HepG2 (cell line): Measurements from ENCODE around the gene CRYAB. TPM values are rescaled to one million over a fixed set of nuclear protein-coding genes. Genes with fewer than 3 reads are reported as not detected.

Source experiments
- HMG20A ChIP-seq: IDR thresholded peaks from 2 replicates; pipeline ENCODE4 v1.6.1; 2016; ENCODE audit warnings: borderline replicate concordance
- MTA1 ChIP-seq: sonication (generic); formaldehyde crosslinking; IDR thresholded peaks from 2 replicates; pipeline ENCODE4 v1.4.0; 2020; ENCODE audit warnings: missing genetic modification reagents, mild to moderate bottlenecking, borderline replicate concordance
- RFXAP ChIP-seq: sonication (generic); formaldehyde crosslinking; IDR thresholded peaks from 2 replicates; pipeline ENCODE4 v1.4.0; 2020; ENCODE audit warnings: missing genetic modification reagents, borderline replicate concordance
- SALL2 ChIP-seq: sonication (generic); formaldehyde crosslinking; IDR thresholded peaks from 2 replicates; pipeline ENCODE4 v1.8.1; 2023; ENCODE audit warnings: mild to moderate bottlenecking, missing genetic modification reagents, inconsistent platforms
- SOX5 ChIP-seq: IDR thresholded peaks from 2 replicates; pipeline ENCODE4 v1.6.1; 2016; ENCODE audit warnings: borderline replicate concordance
- SP140L ChIP-seq: sonication (generic); formaldehyde crosslinking; IDR thresholded peaks from 2 replicates; pipeline ENCODE4 v1.4.0; 2020; ENCODE audit warnings: missing genetic modification reagents, borderline replicate concordance
- SYNCRIP ChIP-seq: fragments of 200-400 bp; formaldehyde crosslinking; IDR thresholded peaks from 2 replicates; pipeline ENCODE4 v1.6.1; 2018; ENCODE audit warnings: mild to moderate bottlenecking, low read depth, low read length; ENCODE audit not compliant: insufficient read depth
- TBX2 ChIP-seq: sonication (generic); formaldehyde crosslinking; IDR thresholded peaks from 2 replicates; pipeline ENCODE4 v1.5.0; 2020; ENCODE audit warnings: missing genetic modification reagents, mild to moderate bottlenecking, borderline replicate concordance
- ZC3H4 ChIP-seq: sonication (generic); formaldehyde crosslinking; IDR thresholded peaks from 2 replicates; pipeline ENCODE4 v1.4.0; 2020; ENCODE audit warnings: missing genetic modification reagents, borderline replicate concordance
- ZNF570 ChIP-seq: sonication (generic); formaldehyde crosslinking; IDR thresholded peaks from 2 replicates; pipeline ENCODE4 v1.4.0; 2020; ENCODE audit warnings: mild to moderate bottlenecking, missing genetic modification reagents, borderline replicate concordance
- ZNF644 ChIP-seq: IDR thresholded peaks from 2 replicates; pipeline ENCODE4 v1.6.1; 2016; ENCODE audit warnings: low read depth
- ZNF749 ChIP-seq: sonication (generic); formaldehyde crosslinking; IDR thresholded peaks from 2 replicates; pipeline ENCODE4 v1.8.0; 2022; ENCODE audit warnings: mild to moderate bottlenecking, missing genetic modification reagents, moderate library complexity, borderline replicate concordance
- ZNF879 ChIP-seq: sonication (generic); formaldehyde crosslinking; IDR thresholded peaks from 2 replicates; pipeline ENCODE4 v1.8.1; 2023; ENCODE audit warnings: missing genetic modification reagents
- polyA plus RNA-seq, 8 experiments: library from polyadenylated mRNA; depleted of rRNA in 3 of 8; stranded (reverse) in 7 of 8; unstranded in 1 of 8; fragments of >200 nt; fragmentation: Illumina TruSeq in 4 of 8; extraction: Trizol in 4 of 8; gene quantifications; 2 replicates each; pipeline versions ENCODE4 v1.2.1 to v1.2.3, GENCODE V29; 2011 to 2016; ENCODE audit warnings: low read depth in 4 of 8, missing spikeins in 1 of 8, mixed read lengths in 1 of 8; ENCODE audit not compliant: insufficient read depth in 1 of 8
- total RNA-seq, 5 experiments: library from RNA; depleted of rRNA; stranded (reverse); fragments of >200 nt; fragmentation: Illumina TruSeq; extraction: Trizol; gene quantifications; 2 replicates each; pipeline ENCODE4 v1.2.3, GENCODE V29; 2016; ENCODE audit warnings: low read depth in 1 of 5
- TF ChIP-seq, protein P1 (sequence below): sonication (generic); formaldehyde crosslinking; IDR thresholded peaks from 2 replicates; pipeline ENCODE4 v1.5.0; 2020; ENCODE audit warnings: mild to moderate bottlenecking, missing genetic modification reagents
- TF ChIP-seq, protein P2 (sequence below), 2 experiments: sonication (generic) in 1 of 2; formaldehyde crosslinking in 1 of 2; IDR thresholded peaks; 2 replicates each; pipeline versions ENCODE4 v1.5.1 to v1.6.1; 2011 to 2020; ENCODE audit warnings: borderline replicate concordance in 1 of 2, low read depth in 1 of 2, low read length in 1 of 2, mild to moderate bottlenecking in 1 of 2, missing genetic modification reagents in 1 of 2, moderate library complexity in 1 of 2
- TF ChIP-seq, protein P3 (sequence below): sonication (generic); formaldehyde crosslinking; IDR thresholded peaks from 2 replicates; pipeline ENCODE4 v1.4.0; 2020; ENCODE audit warnings: missing genetic modification reagents
- TF ChIP-seq, protein P4 (sequence below): sonication (generic); formaldehyde crosslinking; IDR thresholded peaks from 2 replicates; pipeline ENCODE4 v1.5.1; 2020; ENCODE audit warnings: missing genetic modification reagents, mild to moderate bottlenecking, borderline replicate concordance

CRYAB gene
- total and polyA plus RNA-seq, 2 of the 13 experiments (the other 11 are each of a cell fraction or from before 2014, with no cell fraction given): 0.55 to 1.1 TPM

DNA sequence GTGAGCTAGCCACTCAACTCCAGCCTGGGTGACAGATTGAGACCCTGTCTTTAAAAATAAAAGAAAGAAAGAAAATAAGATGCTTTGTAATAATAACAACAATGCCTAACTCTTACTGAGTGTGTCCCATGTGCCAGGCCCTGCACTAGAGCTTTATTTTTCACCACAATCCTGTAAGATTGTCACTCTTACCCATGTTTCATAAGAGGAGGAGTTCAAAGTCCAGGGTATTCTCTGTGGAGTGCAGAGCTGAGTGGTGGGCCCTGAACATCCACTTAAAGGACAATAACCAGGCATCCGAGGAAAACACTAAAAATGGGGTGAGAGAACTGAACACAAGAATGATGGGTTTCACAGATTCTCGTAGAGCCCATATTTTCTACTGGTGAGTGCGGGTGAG lies 6.2 kb upstream of the CRYAB start (continued):
- TF ChIP-seq SALL2 (CRISPR knock-in tag) (no peak), MTA1 (no peak), RFXAP (CRISPR knock-in tag) (no peak), SP140L (CRISPR knock-in tag) (no peak), HMG20A (CRISPR knock-in tag) (no peak; the same call in 1 of the 2 replicates), SOX5 (no peak), ZNF879 (CRISPR knock-in tag) (no peak), ZC3H4 (CRISPR knock-in tag) (no peak), ZNF644 (no peak), ZNF749 (CRISPR knock-in tag) (no peak), ZNF570 (CRISPR knock-in tag) (no peak), SYNCRIP (no peak), TBX2 (CRISPR knock-in tag) (no peak)
- TF ChIP-seq, protein P1, sequence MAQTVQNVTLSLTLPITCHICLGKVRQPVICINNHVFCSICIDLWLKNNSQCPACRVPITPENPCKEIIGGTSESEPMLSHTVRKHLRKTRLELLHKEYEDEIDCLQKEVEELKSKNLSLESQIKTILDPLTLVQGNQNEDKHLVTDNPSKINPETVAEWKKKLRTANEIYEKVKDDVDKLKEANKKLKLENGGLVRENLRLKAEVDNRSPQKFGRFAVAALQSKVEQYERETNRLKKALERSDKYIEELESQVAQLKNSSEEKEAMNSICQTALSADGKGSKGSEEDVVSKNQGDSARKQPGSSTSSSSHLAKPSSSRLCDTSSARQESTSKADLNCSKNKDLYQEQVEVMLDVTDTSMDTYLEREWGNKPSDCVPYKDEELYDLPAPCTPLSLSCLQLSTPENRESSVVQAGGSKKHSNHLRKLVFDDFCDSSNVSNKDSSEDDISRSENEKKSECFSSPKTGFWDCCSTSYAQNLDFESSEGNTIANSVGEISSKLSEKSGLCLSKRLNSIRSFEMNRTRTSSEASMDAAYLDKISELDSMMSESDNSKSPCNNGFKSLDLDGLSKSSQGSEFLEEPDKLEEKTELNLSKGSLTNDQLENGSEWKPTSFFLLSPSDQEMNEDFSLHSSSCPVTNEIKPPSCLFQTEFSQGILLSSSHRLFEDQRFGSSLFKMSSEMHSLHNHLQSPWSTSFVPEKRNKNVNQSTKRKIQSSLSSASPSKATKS (CRISPR knock-in tag): no peak
- TF ChIP-seq, protein P2, sequence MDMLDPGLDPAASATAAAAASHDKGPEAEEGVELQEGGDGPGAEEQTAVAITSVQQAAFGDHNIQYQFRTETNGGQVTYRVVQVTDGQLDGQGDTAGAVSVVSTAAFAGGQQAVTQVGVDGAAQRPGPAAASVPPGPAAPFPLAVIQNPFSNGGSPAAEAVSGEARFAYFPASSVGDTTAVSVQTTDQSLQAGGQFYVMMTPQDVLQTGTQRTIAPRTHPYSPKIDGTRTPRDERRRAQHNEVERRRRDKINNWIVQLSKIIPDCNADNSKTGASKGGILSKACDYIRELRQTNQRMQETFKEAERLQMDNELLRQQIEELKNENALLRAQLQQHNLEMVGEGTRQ (IDR thresholded peaks at IDR 0.05; ENCODE audit: low read depth, low read length): no peak
- TF ChIP-seq, protein P2 (CRISPR knock-in tag; IDR thresholded peaks at IDR 0.05; ENCODE audit: borderline replicate concordance): no peak
- TF ChIP-seq, protein P3, sequence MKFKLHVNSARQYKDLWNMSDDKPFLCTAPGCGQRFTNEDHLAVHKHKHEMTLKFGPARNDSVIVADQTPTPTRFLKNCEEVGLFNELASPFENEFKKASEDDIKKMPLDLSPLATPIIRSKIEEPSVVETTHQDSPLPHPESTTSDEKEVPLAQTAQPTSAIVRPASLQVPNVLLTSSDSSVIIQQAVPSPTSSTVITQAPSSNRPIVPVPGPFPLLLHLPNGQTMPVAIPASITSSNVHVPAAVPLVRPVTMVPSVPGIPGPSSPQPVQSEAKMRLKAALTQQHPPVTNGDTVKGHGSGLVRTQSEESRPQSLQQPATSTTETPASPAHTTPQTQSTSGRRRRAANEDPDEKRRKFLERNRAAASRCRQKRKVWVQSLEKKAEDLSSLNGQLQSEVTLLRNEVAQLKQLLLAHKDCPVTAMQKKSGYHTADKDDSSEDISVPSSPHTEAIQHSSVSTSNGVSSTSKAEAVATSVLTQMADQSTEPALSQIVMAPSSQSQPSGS (CRISPR knock-in tag): no peak
- TF ChIP-seq, protein P4, sequence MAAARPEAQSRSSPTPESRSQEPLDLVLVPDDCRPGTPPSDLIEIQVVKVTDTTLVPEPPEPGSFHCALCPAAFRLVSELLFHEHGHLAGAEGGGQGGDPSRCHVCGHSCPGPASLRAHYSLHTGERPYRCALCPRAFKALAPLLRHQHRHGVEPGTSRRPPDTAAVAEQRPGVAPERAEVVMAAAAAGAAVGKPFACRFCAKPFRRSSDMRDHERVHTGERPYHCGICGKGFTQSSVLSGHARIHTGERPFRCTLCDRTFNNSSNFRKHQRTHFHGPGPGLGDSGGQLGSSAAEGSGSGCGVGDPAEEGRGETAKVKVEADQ (CRISPR knock-in tag): no peak
